ENCODE results near the gene GLIS1. TPM values are rescaled to one million over a fixed set of nuclear protein-coding genes. Genes with fewer than 3 reads are reported as not detected.

GLIS1 gene
- total RNA-seq, 1 experiment from 2014 or later = 0.39 TPM

GRCh38 chr1:53681351-53681976 is 57.5 kb downstream of the GLIS1 start:
- H3K9ac ChIP-seq (ENCODE audit: low read length) = no peak overlapping the region

More at GRCh38 chr1:53681351-53681976, 57.5 kb downstream of the GLIS1 start:
- Histone ChIP-seq H3K4me1 (ENCODE audit: control insufficient read depth in 1 of 2, insufficient read depth in 2 of 2, low read length in 2 of 2) (peaks cover 21 to 23% of the 10 kb centered on the region in 2 experiments), H3K79me2 (ENCODE audit: insufficient read depth, low read length) (no peaks in the 10 kb centered on the region), H3K27ac (ENCODE audit: low read depth, low read length) (no peak overlapping the region), H4K20me1 (ENCODE audit: insufficient read depth) (no peaks in the 10 kb centered on the region), H3K4me2 (ENCODE audit: low read length) (no peak overlapping the region), H3K4me3 (replicated peaks in 1 of 2; ENCODE audit: low read depth in 1 of 2, low read length in 2 of 2) (no peak overlapping the region), H3K36me3 (ENCODE audit: control insufficient read depth in 1 of 2, insufficient read depth in 2 of 2, low read length in 2 of 2) (no peaks in the 10 kb centered on the region), H3K9me3 (ENCODE audit: control insufficient read depth in 1 of 2, insufficient read depth in 1 of 2, low read depth in 1 of 2, low read length in 2 of 2) (no peaks in the 10 kb centered on the region), H3K27me3 (ENCODE audit: insufficient read depth, low read length) (peaks cover 4% of the 10 kb centered on the region; the same call in 1 of the 2 replicates), H3K9me2 (ENCODE audit: insufficient read depth) (no peaks in the 10 kb centered on the region), H2AFZ (ENCODE audit: low read depth, low read length, poor library complexity, severe bottlenecking) (no peak overlapping the region)
- TF ChIP-seq EZH2phosphoT487 (IDR thresholded peaks at IDR 0.05; ENCODE audit: borderline replicate concordance) (no peak), JUND (IDR thresholded peaks at IDR 0.05) (no peak), YY1 (IDR thresholded peaks at IDR 0.05; ENCODE audit: extremely low read depth, insufficient replicate concordance, low read depth, low read length) (no peak), ZBTB33 (IDR thresholded peaks at IDR 0.05; ENCODE audit: extremely low read depth, insufficient replicate concordance, low read length) (no peak), CEBPB (IDR thresholded peaks at IDR 0.05; ENCODE audit: low read depth) (no peak), FOSL1 (IDR thresholded peaks at IDR 0.05; ENCODE audit: low read depth) (no peak), ELF1 (IDR thresholded peaks at IDR 0.05; ENCODE audit: borderline replicate concordance, low read depth) (no peak), ZNF274 (IDR thresholded peaks at IDR 0.05; ENCODE audit: low read depth, low read length) (no peak), REST (IDR thresholded peaks at IDR 0.05; ENCODE audit: low read depth) (no peak), TCF7L2 (IDR thresholded peaks at IDR 0.05; ENCODE audit: borderline replicate concordance, extremely low read depth, insufficient read depth, insufficient read length) (no peak), EGR1 (IDR thresholded peaks at IDR 0.05; ENCODE audit: low read depth) (no peak), SIN3A (IDR thresholded peaks at IDR 0.05; ENCODE audit: low read depth) (no peak), RAD21 (IDR thresholded peaks at IDR 0.05; ENCODE audit: low read depth) (no peak)
- intact Hi-C loops (cut with micrococcal nuclease) = loop anchor here (10.0 kb wide), 1 partner anchor 407 kb away; no protein-coding TSS in a partner anchor
- DNase-seq (ENCODE audit: low read depth, low spot score) (no peak), ATAC-seq (no peak)
- ChIA-PET CTCF (interaction anchor here (1.0 to 2.6 kb wide), 4 partner anchors 72 to 237 kb away, joined by 3 to 31 read pairs (median 5); no protein-coding TSS in a partner anchor), RAD21 (ENCODE audit: low non-redundant PET in 1 of 2, low total read pairs in 2 of 2, uncharacterized antibody in 2 of 2, unreplicated experiment in 2 of 2) (interaction anchor here in 1 of 2 experiments (1.6 kb wide), 1 partner anchor 196 kb away, joined by 12 read pairs; no protein-coding TSS in a partner anchor), POLR2A (no interaction called here)
- BruUV-seq (replicated peaks) = no TSS peak
